ENCODE results near the gene SRP68.
"Not testable (repeated sequence)": the region's sequence is repeated elsewhere in the genome, so short reads cannot be mapped to it uniquely, and the experiment has no call there.

Gene SRP68

GRCh38 chr17:76076765-76077583 lies 4.7 kb upstream of the SRP68 start:
- peak; percentile 69 for DNase-seq

GRCh38 chr17:76076146-76076764 lies 3.9 kb upstream of the SRP68 start:
- DNase-seq, result no peak

- no peak for DNase-seq
Observed at GRCh38 chr17:76075364-76076145, 3.2 kb upstream of the SRP68 start.

GRCh38 chr17:76074390-76075363 lies 2.4 kb upstream of the SRP68 start, which contains the start of gene GALR2:
TSS of gene GALR2 (plus strand) at chr17:76074781. CDS start at chr17:76074884, 103 bp downstream.
- no peak for DNase-seq

- DNase-seq, result no peak
Observed at GRCh38 chr17:76071531-76072147, 678 bp downstream of the SRP68 start.

- no peak for DNase-seq
Observed at GRCh38 chr17:76065775-76066174, 6.5 kb downstream of the SRP68 start.

GRCh38 chr17:76063875-76064546 lies 8.3 kb downstream of the SRP68 start:
- no peak for DNase-seq

- DNase-seq, result not testable (repeated sequence)
Observed at GRCh38 chr17:76058264-76058663, 14.1 kb downstream of the SRP68 start.

- no peak for DNase-seq
Observed at GRCh38 chr17:76056882-76057281, 15.4 kb downstream of the SRP68 start.

GRCh38 chr17:76054112-76054476 lies 18.2 kb downstream of the SRP68 start:
- no peak for DNase-seq

- no peak for DNase-seq
Observed at GRCh38 chr17:76053246-76054111, 18.8 kb downstream of the SRP68 start.

GRCh38 chr17:76051561-76051960 lies 20.8 kb downstream of the SRP68 start:
- no peak for DNase-seq

GRCh38 chr17:76050538-76051467 lies 21.5 kb downstream of the SRP68 start:
- DNase-seq, result no peak

- DNase-seq, result no peak
Observed at GRCh38 chr17:76049836-76050537, 22.3 kb downstream of the SRP68 start.

GRCh38 chr17:76049239-76049638 lies 23.1 kb downstream of the SRP68 start:
- no peak for DNase-seq

GRCh38 chr17:76048711-76049110 lies 23.6 kb downstream of the SRP68 start:
- no peak for DNase-seq

GRCh38 chr17:76048025-76048605 lies 24.2 kb downstream of the SRP68 start:
- DNase-seq, result no peak

GRCh38 chr17:76046064-76046463 lies 26.3 kb downstream of the SRP68 start:
- DNase-seq, result no peak
